Colonic mucosa (tissue), 4 donors: ENCODE data around the gene BICD1. TPM values are rescaled to one million over a fixed set of nuclear protein-coding genes. Genes with fewer than 3 reads are reported as not detected.

Experiments
- DNase-seq: peaks from one replicate; pipeline ENCODE4 v3.0.0-alpha.2; 2020
- H3K27ac ChIP-seq: fragments of 200-600 bp; one replicate; pipeline ENCODE4 v1.8.0; 2021
- H3K27me3 ChIP-seq: fragments of 200-600 bp; one replicate; pipeline ENCODE4 v1.8.0; 2021
- H3K36me3 ChIP-seq: fragments of 200-600 bp; one replicate; pipeline ENCODE4 v1.8.0; 2021
- H3K4me1 ChIP-seq: fragments of 200-600 bp; one replicate; pipeline ENCODE4 v1.8.0; 2021; ENCODE audit warnings: mild to moderate bottlenecking
- H3K4me3 ChIP-seq: fragments of 200-600 bp; one replicate; pipeline ENCODE4 v1.8.0; 2021
- H3K9ac ChIP-seq, 2 donors: one replicate each; pipeline ENCODE4 v1.7.0; 2013; ENCODE audit warnings: control low read depth in 2 of 2, low read depth in 2 of 2, low read length in 2 of 2
- H3K9me3 ChIP-seq: fragments of 200-600 bp; one replicate; pipeline ENCODE4 v1.8.0; 2021
- CTCF ChIP-seq: fragments of 200-600 bp; IDR thresholded peaks from one replicate; pipeline ENCODE4 v1.8.0; 2022; ENCODE audit warnings: antibody characterized with exemption, mild to moderate bottlenecking
- intact Hi-C: fragments of 100-400 bp; cut with DNase I; formaldehyde crosslinking; loops from one replicate; pipeline ENCODE4 v1.14.1; 2022
- total RNA-seq, 2 donors: library from RNA; stranded (reverse); fragmentation: NEBNext Ultra II Directional in 1 of 2; extraction: Animal tissue kit (Norgen Biotek cat#: 25700) in 1 of 2; gene quantifications; one replicate each; pipeline ENCODE4 v1.2.1, GENCODE V29; 2021
- donor health status: healthy.
- donor health status: DM: no; HTN: no; CAD: no.
- donor health status: DM: no; HTN: no; CAD: no.

Gene BICD1
- total RNA-seq, 2 donors from 2014 or later, result 4.2 to 5.8 TPM

GRCh38 chr12:32205731-32206130 is 99.1 kb downstream of the BICD1 start:
- no peaks in the 10 kb centered on the region for H3K9me3 ChIP-seq
- H3K9ac ChIP-seq, result no peak overlapping the region
- no peak overlapping the region for H3K4me3 ChIP-seq
- H3K36me3 ChIP-seq, result no peaks in the 10 kb centered on the region
- no peaks in the 10 kb centered on the region for H3K27me3 ChIP-seq
- no peaks in the 10 kb centered on the region for H3K4me1 ChIP-seq
- no peak for TF ChIP-seq CTCF
- intact Hi-C loops, result no loop called here
- no peak overlapping the region for H3K27ac ChIP-seq
- no peak for DNase-seq

- Histone ChIP-seq H3K36me3 (no peaks in the 10 kb centered on the region), H3K27me3 (no peaks in the 10 kb centered on the region), H3K4me3 (no peak overlapping the region), H3K9me3 (no peaks in the 10 kb centered on the region), H3K9ac (no peak overlapping the region), H3K27ac (no peak overlapping the region), H3K4me1 (no peaks in the 10 kb centered on the region)
- intact Hi-C loops, result no loop called here
- no peak for TF ChIP-seq CTCF
- no peak for DNase-seq
Observed at GRCh38 chr12:32208355-32208754, 101.7 kb downstream of the BICD1 start.

GRCh38 chr12:32211066-32211899 is 104.6 kb downstream of the BICD1 start:
- H3K4me1 ChIP-seq, result no peaks in the 10 kb centered on the region
- intact Hi-C loops, result no loop called here
- no peaks in the 10 kb centered on the region for H3K36me3 ChIP-seq
- H3K27ac ChIP-seq, result no peak overlapping the region
- no peaks in the 10 kb centered on the region for H3K9me3 ChIP-seq
- H3K27me3 ChIP-seq, result no peaks in the 10 kb centered on the region
- no peak overlapping the region for H3K4me3 ChIP-seq
- H3K9ac ChIP-seq, result no peak overlapping the region
- no peak for TF ChIP-seq CTCF
- no peak for DNase-seq

DNA sequence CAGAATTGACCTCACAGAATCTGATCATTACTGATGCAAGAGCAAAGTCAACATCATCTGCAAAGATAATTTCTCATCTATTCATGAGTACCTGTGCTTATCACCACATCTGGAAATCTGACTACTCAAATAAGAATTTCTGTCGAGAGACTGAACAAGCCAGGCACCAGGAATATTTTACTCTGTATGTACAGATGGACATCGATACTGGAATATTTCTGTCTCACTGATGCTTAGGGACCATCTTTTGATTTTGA is 105.2 kb downstream of the BICD1 start:
- intact Hi-C loops, result no loop called here
- H3K27me3 ChIP-seq, result no peaks in the 10 kb centered on the region
- no peaks in the 10 kb centered on the region for H3K4me1 ChIP-seq
- no peak overlapping the region for H3K9ac ChIP-seq
- no peaks in the 10 kb centered on the region for H3K36me3 ChIP-seq
- H3K4me3 ChIP-seq, result no peak overlapping the region
- TF ChIP-seq CTCF, result no peak
- no peak for DNase-seq
- no peaks in the 10 kb centered on the region for H3K9me3 ChIP-seq
- H3K27ac ChIP-seq, result no peak overlapping the region

DNA sequence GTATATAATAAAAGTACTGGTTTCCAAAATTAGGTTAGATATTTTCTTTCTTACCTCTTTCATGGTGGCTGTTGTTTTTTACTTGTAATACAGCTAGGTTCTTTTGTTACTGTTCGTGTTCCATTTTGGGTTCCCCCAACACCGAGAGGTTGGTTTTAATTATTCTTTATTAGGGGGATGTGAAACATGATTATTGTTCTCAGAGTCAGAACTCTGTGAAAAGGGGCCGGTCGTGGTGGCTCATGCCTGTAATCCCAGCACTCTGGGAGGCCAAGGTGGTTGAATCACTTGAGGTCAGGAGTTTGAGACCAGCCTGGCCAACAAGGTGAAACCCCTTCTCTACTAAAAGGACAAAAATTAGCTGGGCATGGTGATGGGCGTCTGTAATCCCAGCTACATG is 108.1 kb downstream of the BICD1 start:
- no peak for TF ChIP-seq CTCF
- no peak overlapping the region for H3K9ac ChIP-seq
- no peaks in the 10 kb centered on the region for H3K4me1 ChIP-seq
- DNase-seq, result no peak
- no peak overlapping the region for H3K27ac ChIP-seq
- H3K9me3 ChIP-seq, result no peaks in the 10 kb centered on the region
- H3K4me3 ChIP-seq, result no peak overlapping the region
- intact Hi-C loops, result no loop called here
- H3K27me3 ChIP-seq, result no peaks in the 10 kb centered on the region
- no peaks in the 10 kb centered on the region for H3K36me3 ChIP-seq
